H1 (cell line): ENCODE results near the gene CDH22. TPM values are rescaled to one million over a fixed set of nuclear protein-coding genes. Genes with fewer than 3 reads are reported as not detected.

Source experiments
- BCL11A ChIP-seq, 2 experiments: IDR thresholded peaks; one replicate each; pipeline ENCODE4 v1.6.1; 2011; ENCODE audit warnings: low read depth in 2 of 2, low read length in 2 of 2, mild to moderate bottlenecking in 2 of 2
- CEBPB ChIP-seq: IDR thresholded peaks from 2 replicates; pipeline ENCODE4 v1.6.1; 2012; ENCODE audit warnings: low read depth, low read length
- CREB1 ChIP-seq: IDR thresholded peaks from 2 replicates; pipeline ENCODE4 v1.6.1; 2012; ENCODE audit warnings: inconsistent platforms
- RAD21 ChIP-seq, 2 experiments: IDR thresholded peaks in 1 of 2; conservative IDR thresholded peaks in 1 of 2; 2 replicates each; pipeline ENCODE4 v1.6.1; 2011; ENCODE audit warnings: low read depth in 2 of 2, low read length in 2 of 2, improper control_type of control experiment in 1 of 2, inconsistent platforms in 1 of 2, mild to moderate bottlenecking in 1 of 2, moderate library complexity in 1 of 2
- TCF12 ChIP-seq: IDR thresholded peaks from 2 replicates; pipeline ENCODE4 v1.6.1; 2011; ENCODE audit warnings: low read depth, mild to moderate bottlenecking, low read length
- polyA plus RNA-seq, 7 experiments: library from polyadenylated mRNA; depleted of rRNA in 3 of 7; stranded (reverse) in 5 of 7; unstranded in 2 of 7; fragments of >200 nt in 5 of 7; fragments of 200-250 nt in 2 of 7; gene quantifications; 1 replicate in 5 of 7; 2 replicates in 1 of 7; 4 replicates in 1 of 7; pipeline versions ENCODE4 v1.2.1 to v1.2.3, GENCODE V29; 2011 to 2013; ENCODE audit warnings: missing spikeins in 2 of 7, mixed read lengths in 2 of 7
- total RNA-seq: library from RNA; stranded (reverse); fragmentation: NEBNext Ultra II Directional; extraction: Animal tissue kit (Norgen Biotek cat#: 25700); gene quantifications from 2 replicates; pipeline ENCODE4 v1.2.1, GENCODE V29; 2021
- TF ChIP-seq, protein P1 (sequence below): fragments of 300-600 bp; sonication (generic); IDR thresholded peaks from 2 replicates; pipeline ENCODE4 v1.7.1; 2012; ENCODE audit warnings: low read length, moderate library complexity, mild to moderate bottlenecking, inconsistent platforms; ENCODE audit not compliant: insufficient replicate concordance
- TF ChIP-seq, protein P2 (sequence below): IDR thresholded peaks from 2 replicates; pipeline ENCODE4 v1.6.1; 2012; ENCODE audit warnings: low read length, inconsistent platforms

The CDH22 gene
- total and polyA plus RNA-seq, 2 of the 8 experiments (the other 6 are each of a cell fraction or from before 2014, with no cell fraction given): 0.35 to 0.39 TPM

DNA sequence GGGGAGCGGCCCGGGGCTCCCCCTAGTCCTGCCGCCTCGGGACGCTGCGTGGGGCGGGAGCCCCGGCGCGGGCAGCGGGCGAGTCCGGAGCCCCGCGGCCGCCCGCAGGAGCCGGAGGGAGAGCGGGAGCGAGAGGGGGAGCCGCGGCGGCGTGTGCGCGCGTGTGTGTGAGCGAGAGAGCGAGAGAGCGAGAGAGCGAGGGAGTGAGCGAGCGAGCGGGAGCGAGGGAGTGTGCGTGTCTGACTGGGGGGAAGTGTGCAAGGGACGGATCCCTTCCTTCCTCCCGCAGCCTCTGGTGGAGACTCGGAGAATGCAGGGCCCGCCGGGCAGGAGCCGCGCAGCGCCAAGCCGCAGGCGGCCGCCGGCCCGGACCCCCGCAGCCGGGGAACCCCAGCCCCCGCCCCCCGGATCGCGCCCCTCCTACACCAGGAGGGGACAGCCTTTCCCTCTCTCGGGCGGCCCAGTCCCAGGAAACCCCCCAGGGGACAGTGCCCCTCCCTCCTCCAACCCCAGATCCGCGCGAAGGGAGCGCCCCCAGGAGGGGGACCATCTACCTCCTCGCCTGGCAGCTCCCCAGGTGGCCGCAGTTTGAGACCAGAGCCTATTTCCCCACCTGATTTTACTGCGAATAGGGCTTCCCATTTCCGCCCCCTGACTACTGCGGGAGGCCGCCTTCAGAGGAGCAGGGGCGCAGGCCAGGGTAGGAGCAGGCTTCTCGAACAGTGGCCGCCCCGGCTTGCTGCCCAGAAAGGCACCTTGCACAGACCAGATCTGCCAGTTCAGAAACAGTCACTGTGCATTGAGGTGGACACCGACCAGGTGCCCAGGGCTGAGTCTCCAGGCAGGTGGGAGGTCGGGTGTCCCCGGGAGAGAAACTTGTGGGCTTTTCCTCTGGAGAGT lies at the start of gene CDH22 (continued):
- TF ChIP-seq CREB1 (no peak), RAD21 (IDR thresholded peaks at IDR 0.05 in 1 of 2, conservative IDR thresholded peaks at IDR 0.05 in 1 of 2; ENCODE audit: low read depth in 2 of 2, low read length in 2 of 2) (peak; percentile 0 to 3; a peak in 2 of 4 replicates), CEBPB (no peak), TCF12 (no peak), BCL11A (IDR thresholded peaks at IDR 0.05; ENCODE audit: low read depth in 2 of 2, low read length in 2 of 2) (no peak)
- TF ChIP-seq, protein P1, sequence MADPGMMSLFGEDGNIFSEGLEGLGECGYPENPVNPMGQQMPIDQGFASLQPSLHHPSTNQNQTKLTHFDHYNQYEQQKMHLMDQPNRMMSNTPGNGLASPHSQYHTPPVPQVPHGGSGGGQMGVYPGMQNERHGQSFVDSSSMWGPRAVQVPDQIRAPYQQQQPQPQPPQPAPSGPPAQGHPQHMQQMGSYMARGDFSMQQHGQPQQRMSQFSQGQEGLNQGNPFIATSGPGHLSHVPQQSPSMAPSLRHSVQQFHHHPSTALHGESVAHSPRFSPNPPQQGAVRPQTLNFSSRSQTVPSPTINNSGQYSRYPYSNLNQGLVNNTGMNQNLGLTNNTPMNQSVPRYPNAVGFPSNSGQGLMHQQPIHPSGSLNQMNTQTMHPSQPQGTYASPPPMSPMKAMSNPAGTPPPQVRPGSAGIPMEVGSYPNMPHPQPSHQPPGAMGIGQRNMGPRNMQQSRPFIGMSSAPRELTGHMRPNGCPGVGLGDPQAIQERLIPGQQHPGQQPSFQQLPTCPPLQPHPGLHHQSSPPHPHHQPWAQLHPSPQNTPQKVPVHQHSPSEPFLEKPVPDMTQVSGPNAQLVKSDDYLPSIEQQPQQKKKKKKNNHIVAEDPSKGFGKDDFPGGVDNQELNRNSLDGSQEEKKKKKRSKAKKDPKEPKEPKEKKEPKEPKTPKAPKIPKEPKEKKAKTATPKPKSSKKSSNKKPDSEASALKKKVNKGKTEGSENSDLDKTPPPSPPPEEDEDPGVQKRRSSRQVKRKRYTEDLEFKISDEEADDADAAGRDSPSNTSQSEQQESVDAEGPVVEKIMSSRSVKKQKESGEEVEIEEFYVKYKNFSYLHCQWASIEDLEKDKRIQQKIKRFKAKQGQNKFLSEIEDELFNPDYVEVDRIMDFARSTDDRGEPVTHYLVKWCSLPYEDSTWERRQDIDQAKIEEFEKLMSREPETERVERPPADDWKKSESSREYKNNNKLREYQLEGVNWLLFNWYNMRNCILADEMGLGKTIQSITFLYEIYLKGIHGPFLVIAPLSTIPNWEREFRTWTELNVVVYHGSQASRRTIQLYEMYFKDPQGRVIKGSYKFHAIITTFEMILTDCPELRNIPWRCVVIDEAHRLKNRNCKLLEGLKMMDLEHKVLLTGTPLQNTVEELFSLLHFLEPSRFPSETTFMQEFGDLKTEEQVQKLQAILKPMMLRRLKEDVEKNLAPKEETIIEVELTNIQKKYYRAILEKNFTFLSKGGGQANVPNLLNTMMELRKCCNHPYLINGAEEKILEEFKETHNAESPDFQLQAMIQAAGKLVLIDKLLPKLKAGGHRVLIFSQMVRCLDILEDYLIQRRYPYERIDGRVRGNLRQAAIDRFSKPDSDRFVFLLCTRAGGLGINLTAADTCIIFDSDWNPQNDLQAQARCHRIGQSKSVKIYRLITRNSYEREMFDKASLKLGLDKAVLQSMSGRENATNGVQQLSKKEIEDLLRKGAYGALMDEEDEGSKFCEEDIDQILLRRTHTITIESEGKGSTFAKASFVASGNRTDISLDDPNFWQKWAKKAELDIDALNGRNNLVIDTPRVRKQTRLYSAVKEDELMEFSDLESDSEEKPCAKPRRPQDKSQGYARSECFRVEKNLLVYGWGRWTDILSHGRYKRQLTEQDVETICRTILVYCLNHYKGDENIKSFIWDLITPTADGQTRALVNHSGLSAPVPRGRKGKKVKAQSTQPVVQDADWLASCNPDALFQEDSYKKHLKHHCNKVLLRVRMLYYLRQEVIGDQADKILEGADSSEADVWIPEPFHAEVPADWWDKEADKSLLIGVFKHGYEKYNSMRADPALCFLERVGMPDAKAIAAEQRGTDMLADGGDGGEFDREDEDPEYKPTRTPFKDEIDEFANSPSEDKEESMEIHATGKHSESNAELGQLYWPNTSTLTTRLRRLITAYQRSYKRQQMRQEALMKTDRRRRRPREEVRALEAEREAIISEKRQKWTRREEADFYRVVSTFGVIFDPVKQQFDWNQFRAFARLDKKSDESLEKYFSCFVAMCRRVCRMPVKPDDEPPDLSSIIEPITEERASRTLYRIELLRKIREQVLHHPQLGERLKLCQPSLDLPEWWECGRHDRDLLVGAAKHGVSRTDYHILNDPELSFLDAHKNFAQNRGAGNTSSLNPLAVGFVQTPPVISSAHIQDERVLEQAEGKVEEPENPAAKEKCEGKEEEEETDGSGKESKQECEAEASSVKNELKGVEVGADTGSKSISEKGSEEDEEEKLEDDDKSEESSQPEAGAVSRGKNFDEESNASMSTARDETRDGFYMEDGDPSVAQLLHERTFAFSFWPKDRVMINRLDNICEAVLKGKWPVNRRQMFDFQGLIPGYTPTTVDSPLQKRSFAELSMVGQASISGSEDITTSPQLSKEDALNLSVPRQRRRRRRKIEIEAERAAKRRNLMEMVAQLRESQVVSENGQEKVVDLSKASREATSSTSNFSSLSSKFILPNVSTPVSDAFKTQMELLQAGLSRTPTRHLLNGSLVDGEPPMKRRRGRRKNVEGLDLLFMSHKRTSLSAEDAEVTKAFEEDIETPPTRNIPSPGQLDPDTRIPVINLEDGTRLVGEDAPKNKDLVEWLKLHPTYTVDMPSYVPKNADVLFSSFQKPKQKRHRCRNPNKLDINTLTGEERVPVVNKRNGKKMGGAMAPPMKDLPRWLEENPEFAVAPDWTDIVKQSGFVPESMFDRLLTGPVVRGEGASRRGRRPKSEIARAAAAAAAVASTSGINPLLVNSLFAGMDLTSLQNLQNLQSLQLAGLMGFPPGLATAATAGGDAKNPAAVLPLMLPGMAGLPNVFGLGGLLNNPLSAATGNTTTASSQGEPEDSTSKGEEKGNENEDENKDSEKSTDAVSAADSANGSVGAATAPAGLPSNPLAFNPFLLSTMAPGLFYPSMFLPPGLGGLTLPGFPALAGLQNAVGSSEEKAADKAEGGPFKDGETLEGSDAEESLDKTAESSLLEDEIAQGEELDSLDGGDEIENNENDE: no peak
- TF ChIP-seq, protein P2, sequence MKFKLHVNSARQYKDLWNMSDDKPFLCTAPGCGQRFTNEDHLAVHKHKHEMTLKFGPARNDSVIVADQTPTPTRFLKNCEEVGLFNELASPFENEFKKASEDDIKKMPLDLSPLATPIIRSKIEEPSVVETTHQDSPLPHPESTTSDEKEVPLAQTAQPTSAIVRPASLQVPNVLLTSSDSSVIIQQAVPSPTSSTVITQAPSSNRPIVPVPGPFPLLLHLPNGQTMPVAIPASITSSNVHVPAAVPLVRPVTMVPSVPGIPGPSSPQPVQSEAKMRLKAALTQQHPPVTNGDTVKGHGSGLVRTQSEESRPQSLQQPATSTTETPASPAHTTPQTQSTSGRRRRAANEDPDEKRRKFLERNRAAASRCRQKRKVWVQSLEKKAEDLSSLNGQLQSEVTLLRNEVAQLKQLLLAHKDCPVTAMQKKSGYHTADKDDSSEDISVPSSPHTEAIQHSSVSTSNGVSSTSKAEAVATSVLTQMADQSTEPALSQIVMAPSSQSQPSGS: no peak
